ENCODE results near the gene NF2.

DNA sequence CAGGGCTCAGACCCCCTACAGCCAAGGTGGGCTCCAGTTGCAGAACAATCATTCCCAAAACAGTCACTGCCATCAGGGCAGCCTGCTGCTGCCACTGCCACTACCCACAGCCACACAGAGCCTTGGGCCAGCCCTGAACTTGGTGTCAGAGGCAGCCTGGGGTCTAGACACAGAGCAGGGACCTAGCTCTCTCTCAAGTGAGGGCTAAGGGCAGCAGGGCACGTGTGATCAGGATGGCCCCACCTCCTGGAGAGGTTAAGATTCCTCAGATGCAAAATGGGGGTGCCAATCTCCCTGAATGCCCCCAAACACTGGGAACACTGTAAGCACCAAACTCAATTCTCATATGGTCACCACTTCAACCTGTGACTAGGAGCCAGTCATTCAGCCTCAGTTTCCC lies 132.0 kb downstream of the NF2 start:
- no peak for TF ChIP-seq SUZ12 (IDR thresholded peaks at IDR 0.05; ENCODE audit: extremely low read depth, insufficient read depth, insufficient read length)
- TF ChIP-seq ZNF274 (IDR thresholded peaks at IDR 0.05; ENCODE audit: low read depth, low read length): no peak
- TF ChIP-seq YY1 (IDR thresholded peaks at IDR 0.05; ENCODE audit: insufficient read depth, insufficient read length): no peak

Data from NT2/D1 (cell line).